Measurements from ENCODE around the gene USP51.
"Not testable (repeated sequence)": the region's sequence is repeated elsewhere in the genome, so short reads cannot be mapped to it uniquely, and the experiment has no call there.

DNA sequence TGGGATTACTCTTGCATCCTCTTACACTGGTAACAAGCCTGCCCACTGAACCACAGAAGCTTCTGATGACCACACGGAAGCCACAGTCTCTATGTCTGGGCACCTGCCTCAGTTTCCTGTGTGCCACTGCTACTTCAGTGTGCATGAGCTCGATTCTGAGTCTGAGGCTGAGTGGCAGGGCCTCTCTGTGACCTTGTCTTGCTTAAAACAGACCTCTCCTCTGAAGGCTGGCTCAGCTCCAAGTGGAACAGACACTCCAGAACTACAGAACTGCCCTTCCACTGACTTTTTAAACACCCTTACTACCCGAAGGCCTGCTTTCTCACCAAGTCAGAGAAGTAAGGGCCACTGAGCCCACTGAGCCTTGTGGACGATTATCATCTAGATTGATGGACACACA is 29.7 kb downstream of the USP51 start:
- TF ChIP-seq, protein P1, sequence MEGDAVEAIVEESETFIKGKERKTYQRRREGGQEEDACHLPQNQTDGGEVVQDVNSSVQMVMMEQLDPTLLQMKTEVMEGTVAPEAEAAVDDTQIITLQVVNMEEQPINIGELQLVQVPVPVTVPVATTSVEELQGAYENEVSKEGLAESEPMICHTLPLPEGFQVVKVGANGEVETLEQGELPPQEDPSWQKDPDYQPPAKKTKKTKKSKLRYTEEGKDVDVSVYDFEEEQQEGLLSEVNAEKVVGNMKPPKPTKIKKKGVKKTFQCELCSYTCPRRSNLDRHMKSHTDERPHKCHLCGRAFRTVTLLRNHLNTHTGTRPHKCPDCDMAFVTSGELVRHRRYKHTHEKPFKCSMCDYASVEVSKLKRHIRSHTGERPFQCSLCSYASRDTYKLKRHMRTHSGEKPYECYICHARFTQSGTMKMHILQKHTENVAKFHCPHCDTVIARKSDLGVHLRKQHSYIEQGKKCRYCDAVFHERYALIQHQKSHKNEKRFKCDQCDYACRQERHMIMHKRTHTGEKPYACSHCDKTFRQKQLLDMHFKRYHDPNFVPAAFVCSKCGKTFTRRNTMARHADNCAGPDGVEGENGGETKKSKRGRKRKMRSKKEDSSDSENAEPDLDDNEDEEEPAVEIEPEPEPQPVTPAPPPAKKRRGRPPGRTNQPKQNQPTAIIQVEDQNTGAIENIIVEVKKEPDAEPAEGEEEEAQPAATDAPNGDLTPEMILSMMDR (IDR thresholded peaks at IDR 0.05), result not testable (repeated sequence)
- not testable (repeated sequence) for TF ChIP-seq POLR2A (IDR thresholded peaks at IDR 0.05)
